Epidermal melanocyte (primary cell): ENCODE results near the gene C19orf73.
"Not testable (repeated sequence)": the region's sequence is repeated elsewhere in the genome, so short reads cannot be mapped to it uniquely, and the experiment has no call there.

Experiments
- DNase-seq: peaks from one replicate; pipeline ENCODE4 v3.0.0; 2011; ENCODE audit warnings: low spot score; ENCODE audit not compliant: insufficient read length

C19orf73 gene

GRCh38 chr19:49148784-49149651 is 30.1 kb upstream of the C19orf73 start:
- DNase-seq: peak; percentile 87

- DNase-seq: no peak
Measured at GRCh38 chr19:49148044-49148682, 29.2 kb upstream of the C19orf73 start.

- DNase-seq: not testable (repeated sequence)
Measured at GRCh38 chr19:49146408-49146770, 27.4 kb upstream of the C19orf73 start.

GRCh38 chr19:49145573-49146407 is 26.8 kb upstream of the C19orf73 start:
- DNase-seq: peak; percentile 78

- peak; percentile 98 for DNase-seq
Measured at GRCh38 chr19:49142866-49143335, 24.0 kb upstream of the C19orf73 start.

- no peak for DNase-seq
Measured at GRCh38 chr19:49141352-49141751, 22.4 kb upstream of the C19orf73 start.

- DNase-seq: no peak
Measured at GRCh38 chr19:49140951-49141350, 22.0 kb upstream of the C19orf73 start.

- no peak for DNase-seq
Measured at GRCh38 chr19:49136771-49137171, 17.8 kb upstream of the C19orf73 start.

GRCh38 chr19:49135686-49136085 is 16.7 kb upstream of the C19orf73 start:
- no peak for DNase-seq

GRCh38 chr19:49133621-49134454 is 14.9 kb upstream of the C19orf73 start:
- DNase-seq: no peak

- DNase-seq: no peak
Measured at GRCh38 chr19:49132974-49133609, 14.1 kb upstream of the C19orf73 start.

- no peak for DNase-seq
Measured at GRCh38 chr19:49130325-49130724, 11.4 kb upstream of the C19orf73 start.

GRCh38 chr19:49129238-49129583 is 10.3 kb upstream of the C19orf73 start:
- no peak for DNase-seq

- DNase-seq: no peak
Measured at GRCh38 chr19:49128545-49129237, 9.7 kb upstream of the C19orf73 start.

GRCh38 chr19:49127674-49128544 is 9.0 kb upstream of the C19orf73 start:
- peak; percentile 99 for DNase-seq

GRCh38 chr19:49127225-49127624 is 8.3 kb upstream of the C19orf73 start:
- DNase-seq: not testable (repeated sequence)

- no peak for DNase-seq
Measured at GRCh38 chr19:49126575-49126974, 7.6 kb upstream of the C19orf73 start.

GRCh38 chr19:49125025-49125731 is 6.2 kb upstream of the C19orf73 start:
- DNase-seq: no peak
